Endothelial cell of umbilical vein (primary cell): Measurements from ENCODE around the gene SLC6A16. TPM values are rescaled to one million over a fixed set of nuclear protein-coding genes. Genes with fewer than 3 reads are reported as not detected.
A peak's percentile ranks its signal among the peaks of the same experiment; 100 is the strongest.
"Not testable (repeated sequence)": the region's sequence is repeated elsewhere in the genome, so short reads cannot be mapped to it uniquely, and the experiment has no call there.

ENCODE experiments used
- BruUV-seq: library from RNA; stranded (reverse); fragments of 400-500 nt; replicated peaks from 2 replicates; lab custom pipeline; 2021; lab: Mats Ljungman, UMichigan
- CTCF ChIA-PET: fragments of 300-600, 350-600 bp; sonication (Branson Sonifier 250); formaldehyde crosslinking; loops from one replicate; lab custom pipeline; 2021; ENCODE audit warnings: antibody characterized with exemption, inconsistent platforms; lab: Charles Lee
- POLR2A ChIA-PET: fragments of 300-600, 350-600 bp; sonication (Branson Sonifier 250); formaldehyde crosslinking; loops from one replicate; lab custom pipeline; 2021; ENCODE audit warnings: antibody characterized with exemption, inconsistent platforms; lab: Charles Lee
- DNase-seq: peaks from one replicate; pipeline ENCODE4 v3.0.0-alpha.2; 2011; ENCODE audit warnings: low read depth, low spot score
- FAIRE-seq: peaks from 2 replicates; lab custom pipeline; 2011; peaks lifted over from hg19 to GRCh38; lab: Jason Lieb, UNC
- H2AFZ ChIP-seq: 2 replicates; pipeline ENCODE4 v1.6.0; 2012; ENCODE audit warnings: low read depth, low read length, control low read depth, inconsistent platforms
- H3K27ac ChIP-seq: 2 replicates; pipeline ENCODE4 v1.5.1; 2011; ENCODE audit warnings: low read depth, mild to moderate bottlenecking, control low read depth, low read length, moderate library complexity; ENCODE audit not compliant: insufficient read depth
- H3K27me3 ChIP-seq, 2 experiments: 2 replicates each; pipeline versions ENCODE4 v1.6.0 to v1.6.1; 2011; ENCODE audit warnings: low read length in 2 of 2, mixed read lengths in 1 of 2; ENCODE audit not compliant: control insufficient read depth in 2 of 2, insufficient read depth in 2 of 2
- H3K36me3 ChIP-seq, 2 experiments: 2 replicates in 1 of 2; 3 replicates in 1 of 2; pipeline ENCODE4 v1.5.1; 2011; ENCODE audit warnings: low read length in 2 of 2, mild to moderate bottlenecking in 1 of 2, moderate library complexity in 1 of 2; ENCODE audit not compliant: control insufficient read depth in 2 of 2, insufficient read depth in 2 of 2; ENCODE audit errors: extremely low read depth in 1 of 2
- H3K4me1 ChIP-seq: 3 replicates; pipeline ENCODE4 v1.5.1; 2011; ENCODE audit warnings: mild to moderate bottlenecking, low read length; ENCODE audit not compliant: control insufficient read depth, insufficient read depth; ENCODE audit errors: extremely low read depth
- H3K4me2 ChIP-seq: 2 replicates; pipeline ENCODE4 v1.6.1; 2011; ENCODE audit warnings: low read length, control low read depth, mixed read lengths; ENCODE audit not compliant: insufficient read depth
- H3K4me3 ChIP-seq, 3 experiments: fragments of 200-600 bp in 1 of 3; sonication (generic), shearing (Covaris generic) in 1 of 3; replicated peaks in 1 of 3; 2 replicates each; pipeline ENCODE4 v1.5.1; 2011 to 2016; ENCODE audit warnings: control low read depth in 3 of 3, low read length in 3 of 3, mild to moderate bottlenecking in 2 of 3, inconsistent platforms in 1 of 3, low read depth in 1 of 3, moderate library complexity in 1 of 3; ENCODE audit not compliant: insufficient read depth in 1 of 3
- H3K79me2 ChIP-seq: 2 replicates; pipeline ENCODE4 v1.6.0; 2012; ENCODE audit warnings: low read length, inconsistent platforms; ENCODE audit not compliant: control insufficient read depth, insufficient read depth
- H3K9ac ChIP-seq: replicated peaks from 2 replicates; pipeline ENCODE3; 2011; ENCODE audit warnings: low read length, control low read depth; ENCODE audit not compliant: insufficient read depth; ENCODE audit errors: extremely low read depth
- H3K9me1 ChIP-seq: replicated peaks from 3 replicates; pipeline ENCODE4 v1.6.0; 2011; ENCODE audit warnings: mild to moderate bottlenecking, low read length; ENCODE audit not compliant: control insufficient read depth, insufficient read depth; ENCODE audit errors: extremely low read depth
- H3K9me3 ChIP-seq: replicated peaks from 2 replicates; pipeline ENCODE4 v1.5.1; 2012; ENCODE audit warnings: low read length, inconsistent platforms; ENCODE audit not compliant: control insufficient read depth, insufficient read depth
- H4K20me1 ChIP-seq: replicated peaks from 2 replicates; pipeline ENCODE3; 2011; ENCODE audit warnings: mild to moderate bottlenecking, low read length; ENCODE audit not compliant: control insufficient read depth, insufficient read depth; ENCODE audit errors: extremely low read depth
- CTCF ChIP-seq, 2 donors: IDR thresholded peaks; 1 replicate in 1 of 2; 2 replicates in 1 of 2; pipeline ENCODE4 v1.5.1; 2011; ENCODE audit warnings: low read length in 2 of 2, mild to moderate bottlenecking in 2 of 2, moderate library complexity in 2 of 2, control low read depth in 1 of 2, inconsistent platforms in 1 of 2, low read depth in 1 of 2; ENCODE audit not compliant: insufficient read depth in 1 of 2; ENCODE audit errors: extremely low read depth in 1 of 2
- GATA2 ChIP-seq: IDR thresholded peaks from 2 replicates; pipeline ENCODE4 v1.7.0; 2011; ENCODE audit warnings: low read depth, mild to moderate bottlenecking, moderate library complexity, mixed read lengths, low read length; ENCODE audit not compliant: insufficient read length, insufficient read depth
- dilution Hi-C: fragments of 300-500 bp; cut with MboI; formaldehyde crosslinking; loops from one replicate; pipeline ENCODE4 v1.15.0; 2019; ENCODE audit warnings: low sequenced_read_pairs; ENCODE audit not compliant: extremely low pct_ligation_motif_present
- intact Hi-C: fragments of 100-400 bp; cut with micrococcal nuclease; formaldehyde crosslinking; loops from one replicate; pipeline ENCODE4 v1.10.0; 2022
- polyA plus RNA-seq, 4 experiments: library from polyadenylated mRNA; depleted of rRNA in 3 of 4; stranded (reverse) in 3 of 4; unstranded in 1 of 4; fragments of >200 nt; gene quantifications; 2 replicates each; pipeline versions ENCODE4 v1.2.1 to v1.2.3, GENCODE V29; 2011 to 2012; ENCODE audit warnings: missing spikeins in 1 of 4
- total RNA-seq: library from RNA; stranded (reverse); gene quantifications from 2 replicates; pipeline ENCODE4 v1.2.3, GENCODE V29; 2021

The SLC6A16 gene
- total and polyA plus RNA-seq, 2 donors (not counting 3 experiments of a cell fraction or from before 2014, with no cell fraction given): 1.1 to 1.6 TPM

- peak; percentile 64 for DNase-seq
- peak; percentile 77 for FAIRE-seq
- Histone ChIP-seq H3K4me2 (no peak overlapping the region), H3K4me1 (no peaks in the 10 kb centered on the region), H3K9me1 (no peaks in the 10 kb centered on the region), H2AFZ (peak overlapping the region; percentile 56), H3K27me3 (peaks cover 0 to 5% of the 10 kb centered on the region in 2 experiments), H3K36me3 (no peaks in the 10 kb centered on the region), H3K9ac (no peak overlapping the region), H3K4me3 (no peak overlapping the region), H3K27ac (no peak overlapping the region), H3K79me2 (no peaks in the 10 kb centered on the region), H3K9me3 (no peaks in the 10 kb centered on the region), H4K20me1 (no peaks in the 10 kb centered on the region)
- BruUV-seq: no TSS peak
- ChIA-PET CTCF (interaction anchor here (0.8 to 2.9 kb wide), 21 partner anchors 9 to 78 kb away, joined by 3 to 14 read pairs (median 4); no protein-coding TSS in a partner anchor), POLR2A (no interaction called here)
- intact Hi-C loops: loop anchor here (1.0 kb wide), 1 partner anchor 75 kb away; no protein-coding TSS in a partner anchor
- peak; percentile 93 to 94 for TF ChIP-seq CTCF (IDR thresholded peaks at IDR 0.05; ENCODE audit: extremely low read depth in 1 of 2, insufficient read depth in 1 of 2, low read depth in 1 of 2, low read length in 2 of 2)
- no peak for TF ChIP-seq GATA2
- dilution Hi-C loops: no loop called here
These were observed 23.7 kb downstream of the SLC6A16 start for GRCh38 chr19:49301165-49301865.

- H3K9ac ChIP-seq, DNase-seq, H3K79me2 ChIP-seq, H3K27ac ChIP-seq, H3K4me3 ChIP-seq, H3K4me2 ChIP-seq, H2AFZ ChIP-seq, H3K9me3 ChIP-seq, FAIRE-seq, dilution Hi-C loops, H3K4me1 ChIP-seq, H3K36me3 ChIP-seq, POLR2A ChIA-PET, H3K27me3 ChIP-seq, H3K9me1 ChIP-seq, BruUV-seq, H4K20me1 ChIP-seq, intact Hi-C loops: not testable (repeated sequence)
- CTCF ChIA-PET: interaction anchor here (1.1 kb wide), 1 partner anchor 33 kb away, joined by 3 read pairs; no protein-coding TSS in a partner anchor
These were observed 26.3 kb downstream of the SLC6A16 start for GRCh38 chr19:49298653-49299052.
